Activated CD4-positive, alpha-beta T cell treated with anti-CD3 and anti-CD28 coated beads for 48 hours (primary cell): ENCODE data around the gene IKBKE.

ENCODE experiments used
- DNase-seq: peaks from one replicate; pipeline ENCODE4 v3.0.0-alpha.2; 2020

Gene IKBKE

DNA sequence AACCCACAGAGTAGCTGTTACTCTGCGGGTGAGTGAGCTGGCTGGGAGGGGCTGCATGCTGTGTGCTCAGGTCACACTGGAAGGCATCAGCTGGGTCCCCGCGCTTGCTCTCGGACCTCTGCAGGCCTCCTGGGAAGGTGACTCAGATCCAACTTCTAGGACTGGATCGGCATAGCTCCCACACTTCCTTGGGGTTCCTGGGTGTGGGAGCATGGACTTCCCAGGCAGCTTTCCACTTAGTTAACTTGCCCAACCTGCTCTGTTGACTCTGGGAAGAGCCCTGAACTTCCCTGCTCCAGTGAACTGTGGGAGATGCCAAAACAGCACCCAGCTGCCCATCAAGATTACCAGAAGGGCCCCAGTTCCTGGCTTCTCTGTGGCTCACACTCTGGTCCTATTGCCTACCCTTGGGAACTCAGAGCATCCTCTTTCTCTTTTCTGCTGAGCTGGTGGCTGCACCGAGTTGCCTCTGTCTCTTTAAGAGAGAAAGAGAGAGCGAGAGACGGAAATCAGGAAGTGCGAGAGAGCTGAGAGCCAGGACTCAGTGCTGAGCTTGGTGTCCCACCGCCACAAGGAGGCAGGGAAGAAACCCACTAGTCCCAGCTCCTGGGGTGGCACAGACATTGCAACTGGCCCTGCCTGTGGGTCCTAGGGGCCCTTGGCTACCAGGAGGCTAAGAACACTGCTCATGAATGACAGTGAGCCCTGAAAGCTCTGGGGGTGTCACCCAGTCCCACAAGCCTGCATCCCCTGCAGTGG, at the start of gene IKBKE:
Gene IKBKE (plus strand): TSS at position 544 of the 759 bp plus-strand sequence. CDS start 2,752 bp downstream, outside the sequence.
- peak; percentile 60 for DNase-seq

DNA sequence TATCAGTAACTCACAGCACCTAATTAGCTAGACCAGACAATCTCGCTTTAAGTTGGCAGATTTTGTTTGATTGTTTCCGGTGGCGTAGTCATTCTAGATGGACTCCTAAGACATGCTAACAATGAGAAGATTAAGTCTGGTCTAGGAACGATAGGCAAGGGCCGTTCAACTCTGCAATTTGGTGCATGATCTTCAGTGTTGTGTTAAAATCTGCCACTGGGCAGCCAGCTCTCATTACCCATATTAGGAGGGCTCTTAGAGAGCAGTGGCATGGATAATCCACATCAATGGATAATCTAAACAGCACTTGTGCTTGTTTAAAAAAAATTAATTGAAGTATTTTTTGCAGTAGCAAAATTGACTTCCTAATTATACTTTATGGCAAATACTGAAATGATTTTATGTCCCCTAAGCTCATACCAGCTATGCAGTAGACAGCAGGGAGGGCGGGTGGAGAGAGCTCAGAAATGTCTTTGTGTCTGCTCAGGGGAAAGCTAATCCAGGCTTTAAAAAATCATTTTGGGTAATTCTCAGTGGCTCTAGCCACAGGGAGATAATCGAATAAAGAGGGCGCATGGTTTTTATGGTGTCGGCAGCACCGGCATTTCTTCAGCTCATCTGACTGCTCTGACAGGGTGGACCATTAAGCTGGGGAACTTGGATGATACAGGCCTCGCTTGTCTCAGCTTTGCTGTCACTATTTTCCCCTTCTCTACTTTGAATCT, 48.5 kb upstream of the IKBKE start:
- DNase-seq = no peak

DNA sequence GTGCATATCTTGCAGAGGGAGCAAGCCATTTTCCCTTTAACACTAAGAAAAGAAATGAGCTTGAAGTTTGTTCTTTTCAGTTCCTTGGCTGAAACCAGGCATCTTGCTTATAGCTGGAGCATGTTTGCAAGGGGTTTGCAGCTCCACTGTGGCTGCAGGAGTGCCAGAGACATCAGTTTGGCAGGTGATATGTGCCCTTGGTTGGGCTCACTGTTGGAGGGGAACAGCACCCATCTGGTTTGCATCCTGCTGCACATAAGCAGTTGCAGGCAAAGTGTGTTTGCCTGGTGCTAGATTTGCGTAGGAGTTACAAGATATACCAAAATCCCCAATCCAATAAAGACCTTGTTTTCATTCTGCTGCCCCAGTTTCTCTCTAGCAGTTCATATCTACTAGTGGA, 47.8 kb upstream of the IKBKE start:
- DNase-seq = no peak

DNA sequence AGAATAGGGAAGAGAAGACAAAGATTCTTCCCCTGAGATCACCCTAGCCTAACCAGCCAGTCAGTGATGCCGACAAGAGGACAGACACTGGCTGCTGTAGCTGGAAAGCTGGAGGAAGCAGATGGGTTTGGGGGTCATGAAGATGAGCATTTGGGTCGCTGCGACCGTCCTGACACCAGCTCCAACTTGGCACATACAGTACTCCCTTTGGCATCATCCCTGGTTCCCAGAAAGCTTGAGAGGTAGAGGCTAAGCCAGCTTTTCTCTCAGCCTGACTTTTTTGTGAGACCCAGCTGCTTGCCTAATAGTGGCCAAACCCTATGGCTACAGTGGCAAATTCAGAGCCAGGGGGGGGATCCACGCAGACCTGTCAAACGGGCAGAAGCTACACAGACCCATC, 43.0 kb upstream of the IKBKE start:
- DNase-seq = no peak

DNA sequence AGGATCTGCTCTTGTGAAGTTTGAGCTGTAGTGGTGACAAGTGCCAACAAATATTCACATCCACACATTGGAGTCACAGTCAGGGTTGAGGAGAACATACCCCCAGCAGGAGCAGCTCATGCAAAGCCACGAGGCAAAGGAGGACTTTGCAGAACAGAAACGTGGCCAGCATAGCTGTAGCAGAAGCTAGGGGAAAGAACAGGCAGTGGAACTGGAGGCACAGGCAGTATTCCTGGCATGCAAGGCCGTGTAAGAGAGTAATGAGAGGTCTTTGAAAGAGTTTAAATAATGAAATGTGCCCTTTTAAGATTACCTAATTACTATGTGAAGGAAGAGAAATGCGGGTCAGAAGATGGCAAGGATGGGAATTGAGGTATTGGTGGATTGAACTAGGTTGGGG, 40.9 kb upstream of the IKBKE start:
- DNase-seq = no peak

DNA sequence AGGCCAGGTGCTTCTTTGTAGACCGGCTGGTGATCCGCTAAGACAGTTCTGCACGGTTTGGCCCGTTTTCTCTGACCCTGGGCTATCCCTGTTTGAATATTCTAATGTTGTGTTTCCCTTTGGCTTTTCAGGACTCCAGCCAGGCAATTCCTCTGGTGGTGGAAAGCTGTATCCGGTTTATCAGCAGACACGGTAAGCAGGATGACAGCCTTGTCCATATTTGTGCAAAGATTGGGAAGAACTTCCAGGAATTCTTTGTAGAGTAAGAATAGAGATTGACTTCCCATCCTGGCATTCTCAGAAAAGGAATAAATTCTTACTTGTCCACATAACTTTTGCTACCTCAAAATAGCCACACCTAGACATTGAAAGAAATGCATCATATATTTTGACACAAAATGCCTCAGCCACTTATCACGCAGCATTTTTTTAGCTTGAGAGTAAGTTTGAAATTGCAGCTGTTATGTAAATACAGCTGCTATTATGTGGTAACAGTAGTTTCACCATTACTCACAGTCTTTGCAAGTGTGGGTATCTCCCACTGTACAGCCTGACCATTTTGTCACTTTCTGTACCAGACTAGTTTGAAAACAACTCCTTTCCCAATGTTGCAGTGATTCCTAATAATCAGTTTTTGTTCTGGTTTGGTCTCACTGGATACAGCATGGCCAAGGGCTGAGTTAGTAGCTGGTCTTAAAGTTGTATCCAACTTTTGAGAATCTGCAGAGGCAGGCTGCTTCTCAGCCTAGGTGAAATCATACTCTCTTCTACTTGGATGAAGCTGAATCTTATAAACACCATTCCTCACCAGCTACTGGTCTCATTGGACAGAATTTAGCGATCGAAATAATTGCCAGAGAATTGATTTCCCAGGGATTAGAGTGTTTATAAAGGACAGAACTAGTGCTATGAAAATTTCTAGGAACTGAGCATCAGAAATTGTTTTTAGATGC, 40.0 kb upstream of the IKBKE start:
- DNase-seq = no peak

DNA sequence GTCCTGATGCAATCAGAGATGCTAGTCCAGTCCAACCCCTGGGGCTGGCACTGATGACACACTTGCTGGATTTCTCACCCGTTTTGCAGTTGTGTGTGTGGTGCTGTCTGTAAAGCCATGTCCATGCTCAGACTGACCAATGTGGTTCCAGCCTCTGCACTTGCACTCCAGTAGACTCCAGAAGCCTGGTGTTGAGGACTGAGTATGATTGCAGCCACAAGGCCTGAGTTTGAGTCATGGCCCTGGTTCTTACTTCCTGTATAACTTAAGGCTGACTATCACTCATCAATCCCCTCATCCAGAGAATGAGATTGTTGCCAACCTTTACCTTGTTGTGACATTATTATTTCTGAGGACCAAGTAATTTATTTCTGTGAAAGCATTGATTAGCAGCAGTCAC, 34.8 kb upstream of the IKBKE start:
- no peak for DNase-seq

DNA sequence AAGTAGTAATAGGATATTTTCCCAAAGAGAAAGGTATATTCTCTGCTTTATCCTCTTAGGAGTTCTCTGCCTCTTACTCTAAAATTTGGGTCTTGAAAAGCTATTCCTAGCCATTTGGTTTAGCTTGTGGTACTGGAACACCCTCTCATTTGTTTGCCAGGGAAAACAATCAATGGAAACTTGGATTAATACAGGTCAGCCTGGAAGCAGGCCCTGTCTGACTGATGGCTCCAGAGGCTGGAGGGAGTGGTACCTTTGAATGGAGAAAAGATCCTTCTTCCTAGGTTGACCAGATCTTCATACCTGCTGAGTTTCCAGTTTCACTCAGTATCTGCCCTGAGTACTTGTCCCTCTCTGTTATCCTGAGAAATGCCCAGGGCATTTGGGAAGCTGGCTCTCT, 31.7 kb upstream of the IKBKE start:
- DNase-seq = no peak

DNA sequence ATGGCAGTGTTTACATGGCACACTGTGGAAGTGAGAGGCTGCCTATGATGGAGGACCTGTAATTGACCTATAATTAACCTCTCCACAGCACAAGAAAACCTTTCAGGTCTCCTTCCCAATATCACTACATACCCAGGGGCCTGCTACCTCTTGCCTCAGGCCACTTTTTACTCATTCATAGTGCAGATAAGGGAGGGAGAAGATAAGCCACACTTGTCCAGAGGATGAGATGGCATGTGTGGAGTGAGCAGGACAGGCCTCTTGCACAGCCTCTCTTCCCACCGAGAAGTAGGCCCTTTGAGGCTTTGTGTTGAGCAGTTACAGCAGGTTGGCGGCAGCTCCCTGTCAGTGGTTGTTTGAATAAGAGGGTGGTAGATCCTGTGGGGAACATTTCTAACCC, 31.1 kb upstream of the IKBKE start:
- no peak for DNase-seq

DNA sequence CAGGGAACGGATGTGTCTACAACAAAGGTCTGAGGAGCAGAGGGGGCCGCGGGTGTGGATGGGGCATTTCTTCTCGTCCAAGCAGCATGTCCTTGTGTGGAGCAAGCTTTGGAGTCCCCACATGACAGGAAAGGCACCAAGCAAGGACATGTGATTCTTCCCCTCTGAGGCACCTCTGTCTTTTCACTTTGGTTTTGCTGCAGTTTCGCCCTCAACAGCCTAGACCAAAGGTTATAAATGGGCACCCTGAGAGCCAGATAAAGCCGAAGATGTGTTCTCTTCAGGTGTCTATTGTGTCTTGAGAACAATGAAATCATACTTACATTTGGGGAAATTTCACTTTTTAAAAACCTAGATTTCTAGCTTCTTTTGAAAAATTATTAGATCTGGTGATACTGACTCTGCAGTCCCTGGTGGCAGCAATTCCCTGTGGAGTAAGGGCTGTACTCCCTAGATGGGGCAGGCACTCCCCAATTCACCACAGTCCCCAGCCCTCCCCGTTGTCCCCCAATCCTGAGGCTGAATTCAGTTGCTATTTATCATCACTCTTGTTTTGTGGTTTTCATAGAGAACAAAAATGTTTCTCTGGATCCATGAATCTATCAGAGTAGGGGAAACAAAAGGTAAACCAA, 28.8 kb upstream of the IKBKE start:
- DNase-seq = no peak

DNA sequence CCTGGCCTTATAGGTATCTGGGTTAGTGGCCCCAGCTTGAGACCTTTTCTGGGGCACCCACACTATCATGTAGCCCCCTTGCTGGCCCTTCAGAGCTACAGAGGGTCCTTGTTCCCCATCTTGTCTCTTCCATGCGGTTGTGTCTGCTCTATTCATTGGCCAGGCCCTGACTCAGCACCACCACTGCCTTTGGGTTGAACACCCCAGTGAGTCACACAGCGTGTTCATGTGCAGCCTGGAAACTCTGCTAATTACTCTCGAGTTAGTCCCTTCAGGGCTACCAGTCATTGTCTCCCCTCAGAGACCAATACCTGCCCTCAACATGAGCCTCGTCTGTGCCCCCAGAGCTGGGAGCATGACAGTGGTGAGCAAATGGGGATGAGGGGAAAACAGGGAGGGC, 28.2 kb upstream of the IKBKE start:
- peak; percentile 55 for DNase-seq

DNA sequence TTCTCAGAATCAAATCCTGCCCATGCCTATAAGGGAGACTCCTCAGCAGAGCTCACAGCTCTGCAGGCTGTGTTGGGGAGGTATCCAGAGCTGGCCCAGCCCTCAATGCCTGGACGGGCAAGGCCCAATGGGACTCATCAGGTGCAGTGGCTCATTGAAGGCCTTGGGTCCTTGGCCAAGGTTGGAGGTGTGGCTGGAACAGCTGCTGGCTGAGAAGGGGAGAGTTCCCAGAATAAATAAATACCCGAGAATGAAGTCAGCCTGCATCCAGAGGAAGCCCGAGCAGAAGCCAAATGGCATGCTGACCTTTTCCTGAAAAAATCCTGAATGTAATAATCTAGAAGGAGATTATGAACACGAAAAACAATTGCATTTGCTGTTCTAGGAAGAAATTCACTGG, 25.2 kb upstream of the IKBKE start:
- DNase-seq = no peak

DNA sequence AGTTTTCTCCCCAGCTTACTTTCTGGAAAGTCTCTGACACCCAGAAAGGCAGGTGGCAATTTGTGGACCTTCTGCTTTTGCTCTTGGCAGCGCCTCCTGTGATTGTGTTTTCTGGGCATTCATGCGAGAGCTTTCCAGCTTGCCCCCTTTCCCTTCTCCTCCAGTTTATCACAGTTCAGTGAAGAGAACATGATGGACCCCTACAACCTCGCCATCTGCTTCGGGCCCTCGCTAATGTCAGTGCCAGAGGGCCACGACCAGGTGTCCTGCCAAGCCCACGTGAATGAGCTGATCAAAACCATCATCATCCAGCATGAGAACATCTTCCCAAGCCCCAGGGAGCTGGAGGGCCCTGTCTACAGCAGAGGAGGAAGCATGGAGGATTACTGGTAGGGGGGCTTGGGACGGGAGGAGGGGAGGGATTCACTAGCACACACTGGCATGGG, 24.3 kb upstream of the IKBKE start:
- no peak for DNase-seq

DNA sequence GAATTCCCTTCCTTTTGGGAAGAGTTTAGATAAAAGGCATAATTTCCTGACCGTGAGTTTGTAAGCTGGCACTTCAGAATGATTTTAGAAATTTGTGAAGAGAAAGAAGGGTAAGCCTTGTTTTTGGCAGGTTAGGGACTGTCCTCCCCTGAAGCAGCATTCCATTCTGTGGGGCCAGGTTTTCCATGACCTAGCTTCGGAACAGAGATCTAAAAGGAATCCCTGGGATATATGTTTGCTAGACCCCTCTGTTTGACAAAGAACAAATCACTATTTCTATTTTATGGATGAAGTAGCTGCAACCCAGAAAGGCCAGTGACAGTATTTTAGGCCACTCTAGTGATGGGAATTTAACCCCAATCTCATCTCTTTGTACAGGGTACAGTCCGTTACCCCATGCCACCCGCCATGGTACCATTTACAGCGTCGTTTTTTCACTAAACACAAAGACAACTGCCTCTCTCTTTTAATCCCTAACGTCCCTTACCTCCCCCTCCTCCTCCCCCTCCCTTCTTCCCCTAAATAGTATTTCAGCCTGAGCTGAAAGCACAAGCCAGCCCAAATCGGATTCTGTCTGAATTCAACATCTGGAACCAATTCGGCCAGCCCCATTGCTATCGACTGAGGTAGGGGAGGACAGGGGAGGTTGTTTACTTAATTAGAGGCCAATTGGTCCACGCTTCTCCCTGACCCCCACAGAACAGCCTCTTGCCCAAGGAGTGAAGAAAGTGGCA, 23.4 kb upstream of the IKBKE start:
- DNase-seq = no peak

DNA sequence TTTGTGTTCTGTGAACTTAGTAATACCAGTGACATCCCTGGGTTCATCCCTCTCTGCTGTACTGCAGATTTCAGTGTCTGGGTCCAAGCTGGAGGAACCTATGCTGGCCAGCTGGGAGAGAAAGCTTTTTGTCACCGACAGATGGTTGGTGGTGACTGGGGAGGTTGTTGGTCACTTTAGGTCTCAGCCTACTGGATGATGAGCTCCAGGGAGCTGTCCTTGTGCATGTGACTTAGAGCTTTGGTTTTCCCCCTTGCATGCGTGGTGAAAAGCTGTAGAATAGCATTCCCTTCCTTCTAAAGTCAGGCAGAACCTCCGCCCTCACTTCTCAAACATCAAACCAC, 22.9 kb upstream of the IKBKE start:
- no peak for DNase-seq

DNA sequence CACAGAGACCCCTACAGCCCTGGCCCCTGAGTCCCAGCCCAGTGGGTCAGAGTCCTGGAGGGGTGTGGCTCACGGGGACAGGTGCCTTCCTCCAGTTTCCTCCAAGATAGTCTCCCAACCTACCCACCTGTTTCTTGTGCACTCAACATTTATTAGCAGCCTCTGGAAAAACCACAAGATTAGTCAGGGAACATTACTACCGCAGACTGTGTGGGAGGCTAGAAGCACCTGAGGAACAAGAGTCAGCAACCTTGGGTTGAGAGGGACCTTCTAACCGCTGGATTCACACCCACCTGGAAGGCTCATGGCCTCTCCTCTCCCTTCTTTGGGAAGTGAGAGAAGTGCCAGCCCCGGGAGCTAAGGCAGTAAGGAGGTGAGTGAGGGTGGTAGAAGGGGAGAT, 22.5 kb upstream of the IKBKE start:
- DNase-seq = no peak

DNA sequence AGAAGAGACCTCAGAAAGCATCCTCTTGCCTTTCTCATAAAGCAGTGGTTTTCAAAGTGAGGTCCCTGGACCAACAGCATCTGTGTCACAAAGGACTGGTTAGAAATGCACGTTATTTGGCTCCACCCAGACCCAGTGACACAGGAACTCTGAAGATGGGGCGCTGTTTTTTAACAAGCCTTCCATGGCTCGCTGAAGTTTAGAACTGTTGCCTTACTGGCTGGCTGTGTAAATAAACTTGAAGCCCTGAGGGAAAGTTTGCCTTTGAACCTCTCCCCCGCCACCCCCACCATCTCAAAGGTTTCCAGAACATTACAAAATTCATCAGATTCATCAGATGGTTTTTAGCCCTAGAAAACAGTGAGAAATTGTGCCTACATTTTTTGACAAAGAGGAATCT, 21.8 kb upstream of the IKBKE start:
- no peak for DNase-seq

DNA sequence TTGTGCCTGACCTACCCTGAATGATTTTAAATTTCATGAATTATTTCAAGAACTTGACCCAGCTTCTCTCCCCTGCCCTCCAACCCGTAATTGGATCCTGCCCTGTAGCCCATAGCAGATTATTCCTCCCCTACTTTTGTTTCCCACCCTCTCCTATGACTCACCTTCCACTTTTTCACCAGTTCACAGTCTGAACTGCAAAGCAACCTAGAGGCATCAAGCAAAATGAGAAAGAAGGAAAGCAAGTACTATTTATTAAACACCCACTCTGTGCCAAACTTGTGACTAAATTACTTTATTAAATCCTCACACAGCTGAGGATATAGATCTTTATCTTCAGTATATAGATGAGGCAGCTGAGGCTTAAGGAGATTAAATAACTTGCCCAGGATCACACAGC, 20.7 kb upstream of the IKBKE start:
- DNase-seq = no peak

DNA sequence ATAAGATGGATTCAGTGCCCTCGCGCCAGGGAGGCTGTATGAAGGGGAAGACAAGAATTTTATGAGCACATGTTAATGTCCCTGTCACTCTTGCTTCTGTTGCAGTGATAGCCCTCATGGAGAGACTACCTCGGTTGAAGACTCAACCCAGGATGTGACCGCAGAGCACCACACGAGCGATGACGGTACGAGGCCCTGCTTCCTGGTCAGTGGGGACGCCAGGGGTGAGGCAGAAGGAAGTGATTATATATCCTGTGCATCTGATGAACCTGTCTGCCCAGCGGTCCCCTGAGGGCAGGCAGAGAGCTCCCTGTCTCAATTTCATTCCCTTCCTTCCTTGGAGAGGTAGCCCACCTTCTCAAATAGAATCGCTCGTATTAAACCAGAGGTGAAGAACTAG, 20.0 kb upstream of the IKBKE start:
- DNase-seq = no peak

DNA sequence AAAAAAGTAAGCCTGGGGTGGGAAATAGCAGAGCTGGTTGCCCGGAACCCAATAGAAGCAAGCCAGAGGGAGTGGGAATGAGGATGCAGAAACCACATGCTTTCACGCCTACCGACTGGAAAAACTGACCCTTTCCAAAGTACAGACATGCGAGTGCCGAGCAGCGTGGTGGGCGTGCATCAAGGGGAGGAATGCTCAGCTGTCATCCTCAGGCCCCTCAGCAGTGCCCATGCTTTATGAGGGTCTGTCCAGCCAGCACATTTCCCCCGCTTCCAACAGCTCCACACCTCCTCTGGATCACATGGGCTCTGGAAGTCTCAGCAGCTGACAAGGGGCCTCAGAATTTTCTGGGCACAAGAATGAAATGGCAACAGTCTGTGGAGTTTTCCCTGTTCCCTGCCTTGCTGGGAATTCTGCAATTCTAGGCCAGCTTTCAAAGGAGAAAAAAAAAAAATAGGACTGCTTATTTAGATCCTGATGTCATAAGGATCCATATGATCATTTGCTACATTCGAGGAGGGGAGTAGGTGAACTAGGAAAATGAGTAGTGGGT, 19.1 kb upstream of the IKBKE start:
- DNase-seq = no peak

DNA sequence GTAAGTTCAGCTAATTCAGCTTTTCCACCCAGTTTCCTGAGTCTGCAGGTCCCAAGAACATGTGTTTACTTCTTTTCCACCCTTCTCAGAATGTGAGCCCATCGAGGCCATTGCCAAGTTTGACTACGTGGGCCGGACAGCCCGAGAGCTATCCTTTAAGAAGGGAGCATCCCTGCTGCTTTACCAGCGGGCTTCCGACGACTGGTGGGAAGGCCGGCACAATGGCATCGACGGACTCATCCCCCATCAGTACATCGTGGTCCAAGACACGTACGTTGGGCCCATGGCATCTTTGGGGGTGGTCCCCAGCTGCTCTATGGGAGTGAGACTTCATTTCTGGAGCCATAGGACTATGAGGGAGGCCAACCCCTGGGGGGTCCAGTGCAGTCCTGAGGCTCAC, 17.2 kb upstream of the IKBKE start:
- no peak for DNase-seq

DNA sequence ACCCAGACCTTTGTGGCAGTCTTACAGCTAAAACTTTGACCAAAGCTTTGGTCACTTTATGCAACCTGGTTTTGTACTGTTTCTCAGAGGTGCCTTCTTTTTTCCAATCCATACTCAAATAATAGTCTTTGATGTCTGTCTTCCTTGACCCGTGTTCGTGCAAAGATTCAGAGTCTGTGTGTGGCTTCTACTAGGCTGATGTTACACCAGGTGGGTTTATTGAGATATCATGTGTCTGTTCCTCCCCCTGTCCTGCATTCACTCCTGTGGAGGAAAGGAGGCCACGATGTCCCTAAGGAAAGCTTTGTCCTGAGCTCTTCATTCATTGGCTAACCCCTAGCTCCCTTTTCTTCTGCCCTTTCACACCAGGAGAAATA, 15.0 kb upstream of the IKBKE start:
- no peak for DNase-seq
